Urinary bladder (tissue), 4 donors: Measurements from ENCODE around the gene ETDC. TPM values are rescaled to one million over a fixed set of nuclear protein-coding genes. Genes with fewer than 3 reads are reported as not detected.
"Not testable (repeated sequence)": the region's sequence is repeated elsewhere in the genome, so short reads cannot be mapped to it uniquely, and the experiment has no call there.

Experiments used
- DNase-seq: peaks from one replicate; pipeline ENCODE4 v3.0.0-alpha.2; 2015; ENCODE audit errors: extremely low spot score
- H3K27ac ChIP-seq: one replicate; pipeline ENCODE4 v1.5.1; 2013; ENCODE audit warnings: low read depth, mild to moderate bottlenecking, moderate library complexity
- H3K36me3 ChIP-seq: one replicate; pipeline ENCODE4 v1.6.1; 2013; ENCODE audit warnings: mild to moderate bottlenecking, moderate library complexity; ENCODE audit not compliant: insufficient read depth
- H3K4me1 ChIP-seq: one replicate; pipeline ENCODE4 v1.6.1; 2013; ENCODE audit warnings: mild to moderate bottlenecking, moderate library complexity; ENCODE audit not compliant: insufficient read depth
- H3K4me3 ChIP-seq: one replicate; pipeline ENCODE4 v1.5.1; 2013; ENCODE audit warnings: low read depth, low read length
- WGBS: extraction: QIAGEN DNeasy Blood & Tissue Kit; methylation state at CpG from one replicate; pipeline ENCODE4 v1.1.7; 2013; 5-methylcytosine and 5-hydroxymethylcytosine counted together
- polyA plus RNA-seq: library from polyadenylated mRNA; stranded (reverse); fragments of 200-250 nt; gene quantifications from one replicate; pipeline ENCODE4 v1.2.3, GENCODE V29; 2013
- total RNA-seq: library from RNA; depleted of rRNA; stranded (reverse); fragments of >200 nt; gene quantifications from one replicate; pipeline ENCODE4 v1.2.3, GENCODE V29; 2014
- donor health status: healthy with polysubstance abuse.
- donor health status: healthy.

The ETDC gene
- total and polyA plus RNA-seq, 2 donors, result not detected

- Histone ChIP-seq H3K36me3 (no peaks in the 10 kb centered on the region), H3K4me3 (no peak overlapping the region)
- 98% methylated on average over 5 of the region's 5 CpGs for WGBS
Observed at GRCh38 chrX:135324463-135324862, 15.2 kb downstream of the ETDC start.

GRCh38 chrX:135325036-135325818 is 15.9 kb downstream of the ETDC start:
- H3K36me3 ChIP-seq, DNase-seq, H3K4me3 ChIP-seq, H3K4me1 ChIP-seq, H3K27ac ChIP-seq: not testable (repeated sequence)
- 99% methylated on average over 31 of the region's 32 CpGs for WGBS

More at GRCh38 chrX:135324463-135324862, 15.2 kb downstream of the ETDC start:
- no peaks in the 10 kb centered on the region for H3K4me1 ChIP-seq
- H3K27ac ChIP-seq, result no peak overlapping the region
- DNase-seq, result no peak

GRCh38 chrX:135327299-135327698 is 18.0 kb downstream of the ETDC start:
- no peak overlapping the region for H3K4me3 ChIP-seq
- H3K27ac ChIP-seq, result no peak overlapping the region
- no peak for DNase-seq
- H3K4me1 ChIP-seq, result no peaks in the 10 kb centered on the region
- H3K36me3 ChIP-seq, result peaks cover 1% of the 10 kb centered on the region

- H3K4me3 ChIP-seq, result no peak overlapping the region
- no peaks in the 10 kb centered on the region for H3K4me1 ChIP-seq
- peaks cover 1% of the 10 kb centered on the region for H3K36me3 ChIP-seq
- no peak for DNase-seq
- WGBS, result 95% methylated on average over 3 of the region's 3 CpGs
- H3K27ac ChIP-seq, result no peak overlapping the region
Observed at GRCh38 chrX:135328421-135329005, 19.2 kb downstream of the ETDC start.

- Histone ChIP-seq H3K4me3 (no peak overlapping the region), H3K36me3 (peaks cover 1% of the 10 kb centered on the region), H3K27ac (no peak overlapping the region), H3K4me1 (no peaks in the 10 kb centered on the region)
- 39% methylated on average over 1 of the region's 1 CpG for WGBS
- DNase-seq, result no peak
Observed at GRCh38 chrX:135330706-135331105, 21.4 kb downstream of the ETDC start.

- H3K4me1 ChIP-seq, result no peaks in the 10 kb centered on the region
- DNase-seq, result no peak
- no peak overlapping the region for H3K4me3 ChIP-seq
- peaks cover 1% of the 10 kb centered on the region for H3K36me3 ChIP-seq
- no peak overlapping the region for H3K27ac ChIP-seq
- 92% methylated on average over 2 of the region's 2 CpGs for WGBS
Observed at GRCh38 chrX:135331525-135331924, 22.2 kb downstream of the ETDC start.

- H3K4me3 ChIP-seq, result peak overlapping the region; percentile 4
- no peak for DNase-seq
- H3K36me3 ChIP-seq, result no peaks in the 10 kb centered on the region
- H3K27ac ChIP-seq, result no peak overlapping the region
- peaks cover 4% of the 10 kb centered on the region for H3K4me1 ChIP-seq
- WGBS, result 41% methylated on average over 2 of the region's 2 CpGs
Observed at GRCh38 chrX:135340831-135341230, 31.6 kb downstream of the ETDC start.

- H3K4me1 ChIP-seq, result no peaks in the 10 kb centered on the region
- no peak for DNase-seq
- H3K27ac ChIP-seq, result no peak overlapping the region
- no peaks in the 10 kb centered on the region for H3K36me3 ChIP-seq
- 3% methylated on average over 18 of the region's 18 CpGs for whole genome bisulfite sequencing
- H3K4me3 ChIP-seq, result peak overlapping the region; percentile 48
Observed at GRCh38 chrX:135345107-135345589, 35.9 kb downstream of the ETDC start.

GRCh38 chrX:135346975-135347374 is 37.7 kb downstream of the ETDC start:
- no peak for DNase-seq
- Histone ChIP-seq H3K4me3 (no peak overlapping the region), H3K27ac (no peak overlapping the region), H3K4me1 (no peaks in the 10 kb centered on the region), H3K36me3 (no peaks in the 10 kb centered on the region)
- 70% methylated on average over 6 of the region's 6 CpGs for WGBS

- Histone ChIP-seq H3K4me1 (no peaks in the 10 kb centered on the region), H3K4me3 (no peak overlapping the region), H3K27ac (no peak overlapping the region), H3K36me3 (no peaks in the 10 kb centered on the region)
- no peak for DNase-seq
Observed at GRCh38 chrX:135347381-135348016, 38.2 kb downstream of the ETDC start.

GRCh38 chrX:135354288-135354687 is 45.0 kb downstream of the ETDC start:
- H3K4me3 ChIP-seq, result no peak overlapping the region
- no peaks in the 10 kb centered on the region for H3K4me1 ChIP-seq
- no peak overlapping the region for H3K27ac ChIP-seq
- DNase-seq, result no peak
- H3K36me3 ChIP-seq, result no peaks in the 10 kb centered on the region
